HEK293 (cell line): Measurements from ENCODE around the gene RASGEF1B.

ENCODE experiments used
- CTCF ChIA-PET: fragments of 350-600 bp; formaldehyde crosslinking; extraction: SDS; loops from one replicate; lab custom pipeline; 2021; ENCODE audit warnings: antibody characterized with exemption; lab: Yijun Ruan, JAX
- POLR2A ChIA-PET: fragments of 300-600 bp; formaldehyde crosslinking; extraction: SDS; loops from one replicate; lab custom pipeline; 2020; ENCODE audit warnings: antibody characterized with exemption, inconsistent platforms; lab: Yijun Ruan, JAX
- H3K27ac ChIP-seq: fragments of 200-500 bp; sonication (Bioruptor generic); 2 replicates; pipeline ENCODE4 v1.5.1; 2014; ENCODE audit warnings: low read depth, low read length, control low read depth, inconsistent platforms; ENCODE audit errors: extremely low read depth
- H3K36me3 ChIP-seq, 2 experiments: fragments of 200-500 bp in 1 of 2; sonication (Bioruptor generic) in 1 of 2; 1 replicate in 1 of 2; 2 replicates in 1 of 2; pipeline ENCODE4 v1.5.1; 2014 to 2017; ENCODE audit warnings: inconsistent platforms in 2 of 2, low read length in 2 of 2; ENCODE audit not compliant: control insufficient read depth in 2 of 2, insufficient read depth in 1 of 2
- H3K4me1 ChIP-seq: fragments of 200-500 bp; sonication (Bioruptor generic); 2 replicates; pipeline ENCODE4 v1.5.1; 2014; ENCODE audit warnings: mild to moderate bottlenecking, low read length, inconsistent platforms; ENCODE audit not compliant: control insufficient read depth, insufficient read depth
- H3K4me3 ChIP-seq: 2 replicates; pipeline ENCODE4 v1.5.1; 2011; ENCODE audit warnings: low read depth, mild to moderate bottlenecking, control low read depth, low read length, moderate library complexity
- H3K9me3 ChIP-seq: fragments of 200-500 bp; sonication (Bioruptor generic); 2 replicates; pipeline ENCODE4 v1.5.1; 2014; ENCODE audit warnings: low read depth, low read length, inconsistent platforms; ENCODE audit not compliant: control insufficient read depth, insufficient read depth
- BCL11B ChIP-seq: fragments of 450-650 bp; formaldehyde crosslinking; IDR thresholded peaks from 2 replicates; pipeline ENCODE4 v1.5.1; 2016; ENCODE audit warnings: low read depth, missing biosample characterization, missing genetic modification characterization
- ELK4 ChIP-seq: IDR thresholded peaks from 2 replicates; pipeline ENCODE4 v1.6.1; 2011; ENCODE audit warnings: mild to moderate bottlenecking, low read depth, low read length, borderline replicate concordance
- GFI1B ChIP-seq: fragments of 450-650 bp; formaldehyde crosslinking; IDR thresholded peaks from 2 replicates; pipeline ENCODE4 v1.5.1; 2016; ENCODE audit warnings: missing biosample characterization, missing genetic modification characterization
- GLIS2 ChIP-seq: fragments of 450-650 bp; formaldehyde crosslinking; IDR thresholded peaks from 2 replicates; pipeline ENCODE4 v1.5.1; 2016; ENCODE audit warnings: missing biosample characterization, missing genetic modification characterization
- HOXC10 ChIP-seq: sonication (generic); formaldehyde crosslinking; IDR thresholded peaks from 2 replicates; pipeline ENCODE4 v1.8.1; 2023; ENCODE audit warnings: mild to moderate bottlenecking, missing genetic modification reagents
- KLF16 ChIP-seq: fragments of 450-650 bp; formaldehyde crosslinking; IDR thresholded peaks from 2 replicates; pipeline ENCODE4 v1.5.1; 2017; ENCODE audit warnings: missing biosample characterization, missing genetic modification characterization
- MZF1 ChIP-seq: fragments of 450-650 bp; formaldehyde crosslinking; IDR thresholded peaks from 2 replicates; pipeline ENCODE4 v1.5.1; 2017; ENCODE audit warnings: missing biosample characterization, missing genetic modification characterization, borderline replicate concordance
- SALL2 ChIP-seq: fragments of 450-650 bp; formaldehyde crosslinking; IDR thresholded peaks from 2 replicates; pipeline ENCODE4 v1.5.0; 2017; ENCODE audit warnings: missing biosample characterization, mild to moderate bottlenecking, missing genetic modification characterization, borderline replicate concordance
- TRIM28 ChIP-seq: IDR thresholded peaks from 2 replicates; pipeline ENCODE4 v1.6.1; 2011; ENCODE audit warnings: low read length, control low read depth, borderline replicate concordance
- ZBTB21 ChIP-seq: fragments of 450-650 bp; formaldehyde crosslinking; IDR thresholded peaks from 2 replicates; pipeline ENCODE4 v1.5.1; 2017; ENCODE audit warnings: missing biosample characterization, missing genetic modification characterization
- ZBTB44 ChIP-seq: fragments of 450-650 bp; IDR thresholded peaks from 2 replicates; pipeline ENCODE4 v1.5.1; 2018; ENCODE audit warnings: missing biosample characterization, mild to moderate bottlenecking, missing genetic modification characterization
- ZFP69B ChIP-seq: fragments of 450-650 bp; formaldehyde crosslinking; IDR thresholded peaks from 2 replicates; pipeline ENCODE4 v1.5.1; 2016; ENCODE audit warnings: missing biosample characterization, missing genetic modification characterization
- ZNF140 ChIP-seq: fragments of 450-650 bp; formaldehyde crosslinking; IDR thresholded peaks from 2 replicates; pipeline ENCODE4 v1.5.1; 2016; ENCODE audit warnings: missing biosample characterization, missing genetic modification characterization
- ZNF148 ChIP-seq: fragments of 450-650 bp; formaldehyde crosslinking; IDR thresholded peaks from 2 replicates; pipeline ENCODE4 v1.5.0; 2017; ENCODE audit warnings: missing biosample characterization, missing genetic modification characterization, borderline replicate concordance
- ZNF18 ChIP-seq: fragments of 450-650 bp; formaldehyde crosslinking; IDR thresholded peaks from 2 replicates; pipeline ENCODE4 v1.5.1; 2016; ENCODE audit warnings: missing biosample characterization, missing genetic modification characterization
- ZNF19 ChIP-seq: fragments of 450-650 bp; formaldehyde crosslinking; IDR thresholded peaks from 2 replicates; pipeline ENCODE4; 2016; ENCODE audit warnings: missing biosample characterization, missing genetic modification characterization, low read depth
- ZNF202 ChIP-seq: fragments of 450-650 bp; formaldehyde crosslinking; IDR thresholded peaks from 2 replicates; pipeline ENCODE4 v1.5.1; 2016; ENCODE audit warnings: missing biosample characterization, missing genetic modification characterization, borderline replicate concordance
- ZNF214 ChIP-seq: fragments of 450-650 bp; formaldehyde crosslinking; IDR thresholded peaks from 2 replicates; pipeline ENCODE4 v1.5.1; 2017; ENCODE audit warnings: missing biosample characterization, mild to moderate bottlenecking, missing genetic modification characterization, borderline replicate concordance
- ZNF274 ChIP-seq, 2 experiments: fragments of 200-500 bp in 1 of 2; fragments of 450-650 bp in 1 of 2; sonication (Bioruptor generic) in 1 of 2; formaldehyde crosslinking in 1 of 2; IDR thresholded peaks; 2 replicates each; pipeline versions ENCODE4 v1.5.1 to v1.6.1; 2014 to 2016; ENCODE audit warnings: borderline replicate concordance in 1 of 2, inconsistent platforms in 1 of 2, low read length in 1 of 2, missing biosample characterization in 1 of 2, missing genetic modification characterization in 1 of 2
- ZNF311 ChIP-seq: fragments of 450-650 bp; formaldehyde crosslinking; IDR thresholded peaks from 2 replicates; pipeline ENCODE4 v1.5.1; 2017; ENCODE audit warnings: missing biosample characterization, missing genetic modification characterization, borderline replicate concordance
- ZNF350 ChIP-seq: fragments of 450-650 bp; formaldehyde crosslinking; IDR thresholded peaks from 2 replicates; pipeline ENCODE4 v1.5.0; 2017; ENCODE audit warnings: missing biosample characterization, mild to moderate bottlenecking, missing genetic modification characterization
- ZNF354C ChIP-seq: fragments of 450-650 bp; formaldehyde crosslinking; IDR thresholded peaks from 2 replicates; pipeline ENCODE4 v1.5.1; 2016; ENCODE audit warnings: missing biosample characterization, missing genetic modification characterization, low read depth, borderline replicate concordance
- ZNF416 ChIP-seq: fragments of 450-650 bp; formaldehyde crosslinking; IDR thresholded peaks from 2 replicates; pipeline ENCODE4 v1.5.1; 2016; ENCODE audit warnings: missing biosample characterization, missing genetic modification characterization
- ZNF501 ChIP-seq: fragments of 450-650 bp; formaldehyde crosslinking; IDR thresholded peaks from 2 replicates; pipeline ENCODE4 v1.5.1; 2016; ENCODE audit warnings: missing biosample characterization, missing genetic modification characterization
- ZNF529 ChIP-seq: fragments of 450-650 bp; formaldehyde crosslinking; IDR thresholded peaks from 2 replicates; pipeline ENCODE4 v1.5.1; 2017; ENCODE audit warnings: missing genetic modification characterization, missing biosample characterization; ENCODE audit not compliant: insufficient replicate concordance
- ZNF610 ChIP-seq: fragments of 450-650 bp; formaldehyde crosslinking; IDR thresholded peaks from 2 replicates; pipeline ENCODE4 v1.5.1; 2016; ENCODE audit warnings: missing biosample characterization, missing genetic modification characterization, borderline replicate concordance
- ZNF621 ChIP-seq: fragments of 450-650 bp; formaldehyde crosslinking; IDR thresholded peaks from 2 replicates; pipeline ENCODE4 v1.5.1; 2017; ENCODE audit warnings: missing biosample characterization, missing genetic modification characterization
- ZNF660 ChIP-seq: fragments of 450-650 bp; IDR thresholded peaks from 2 replicates; pipeline ENCODE4 v1.5.1; 2018; ENCODE audit warnings: missing biosample characterization, mild to moderate bottlenecking, missing genetic modification characterization
- ZNF776 ChIP-seq: fragments of 450-650 bp; formaldehyde crosslinking; IDR thresholded peaks from 2 replicates; pipeline ENCODE4 v1.5.0; 2017; ENCODE audit warnings: missing biosample characterization, missing genetic modification characterization, borderline replicate concordance
- ZNF792 ChIP-seq: fragments of 450-650 bp; formaldehyde crosslinking; IDR thresholded peaks from 2 replicates; pipeline ENCODE4 v1.5.1; 2016; ENCODE audit warnings: missing biosample characterization, missing genetic modification characterization

The RASGEF1B gene

GRCh38 chr4:81506731-81507130 lies 35.0 kb upstream of the RASGEF1B start (continued):
- no peak for TF ChIP-seq ZNF274 (IDR thresholded peaks at IDR 0.05; ENCODE audit: low read length)
- no peak for TF ChIP-seq ZNF274 (tag by site-specific recombination; IDR thresholded peaks at IDR 0.05; ENCODE audit: borderline replicate concordance)
- no peak for TF ChIP-seq BCL11B (tag by site-specific recombination)

GRCh38 chr4:81505726-81506125 lies 34.0 kb upstream of the RASGEF1B start:
- H3K4me3 ChIP-seq, result no peak overlapping the region
- H3K4me1 ChIP-seq, result no peaks in the 10 kb centered on the region
- no peaks in the 10 kb centered on the region for H3K36me3 ChIP-seq
- ChIA-PET CTCF (no interaction called here), POLR2A (no interaction called here)
- TF ChIP-seq ZNF202 (tag by site-specific recombination), result no peak
- no peak for TF ChIP-seq ZNF660
- TF ChIP-seq ZNF354C (tag by site-specific recombination), result no peak
- no peak for TF ChIP-seq ZNF792 (tag by site-specific recombination)
- TF ChIP-seq ZNF140, result no peak
- TF ChIP-seq ELK4, result no peak
- TF ChIP-seq SALL2, result no peak
- TF ChIP-seq ZNF501 (tag by site-specific recombination), result no peak
- no peak for TF ChIP-seq ZNF621 (tag by site-specific recombination)
- no peak for TF ChIP-seq ZNF416
- TF ChIP-seq ZFP69B, result no peak
- TF ChIP-seq ZNF18 (tag by site-specific recombination), result no peak
- no peak for TF ChIP-seq KLF16 (tag by site-specific recombination)
- TF ChIP-seq ZBTB44, result no peak
- no peak for TF ChIP-seq ZNF214 (tag by site-specific recombination)
- no peak for TF ChIP-seq ZNF311
- TF ChIP-seq ZNF19 (tag by site-specific recombination), result no peak
- TF ChIP-seq ZNF529 (tag by site-specific recombination), result no peak
- H3K27ac ChIP-seq, result no peak overlapping the region
- no peaks in the 10 kb centered on the region for H3K9me3 ChIP-seq

- ChIA-PET POLR2A (no interaction called here), CTCF (no interaction called here)
- no peaks in the 10 kb centered on the region for H3K36me3 ChIP-seq
- H3K4me3 ChIP-seq, result no peak overlapping the region
- H3K9me3 ChIP-seq, result no peaks in the 10 kb centered on the region
- H3K4me1 ChIP-seq, result no peaks in the 10 kb centered on the region
- TF ChIP-seq GLIS2 (tag by site-specific recombination) (no peak), ZNF776 (tag by site-specific recombination) (no peak), HOXC10 (no peak), ZNF148 (tag by site-specific recombination) (no peak), ZNF354C (tag by site-specific recombination) (no peak), GFI1B (tag by site-specific recombination) (no peak), ZBTB21 (tag by site-specific recombination) (no peak), ZNF350 (tag by site-specific recombination) (no peak), TRIM28 (no peak), ZNF610 (no peak), MZF1 (tag by site-specific recombination) (no peak)
- no peak overlapping the region for H3K27ac ChIP-seq
These were observed 33.4 kb upstream of the RASGEF1B start for GRCh38 chr4:81505004-81505598.
